Measurements from ENCODE around the gene SMCO2.
"Not testable (repeated sequence)": the region's sequence is repeated elsewhere in the genome, so short reads cannot be mapped to it uniquely, and the experiment has no call there.

The SMCO2 gene

DNA sequence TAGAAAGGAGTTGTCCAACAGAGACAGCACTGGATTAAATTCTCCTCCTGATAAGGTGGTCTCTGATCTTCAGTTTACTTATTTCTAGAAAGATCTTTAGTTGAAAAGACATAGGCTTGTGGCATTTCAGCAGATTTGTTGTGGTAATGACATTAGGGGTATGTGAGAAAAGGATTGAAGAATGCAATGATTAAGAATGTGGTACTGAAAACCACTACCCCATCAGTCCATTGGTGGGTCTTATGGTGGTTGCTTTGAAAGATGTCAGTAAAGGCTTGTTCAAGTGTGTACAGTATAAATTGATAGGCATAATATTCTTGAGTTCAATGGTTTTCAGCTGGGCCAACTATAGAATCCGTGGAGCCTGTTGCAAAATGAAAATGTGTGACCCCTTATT lies 88.2 kb downstream of the SMCO2 start:
- peaks cover 25% of the 10 kb centered on the region for H3K4me1 Mint-ChIP-seq
- no peak overlapping the region for H3K4me3 Mint-ChIP-seq
- H3K27ac Mint-ChIP-seq = no peak overlapping the region
- H3K36me3 Mint-ChIP-seq = no peaks in the 10 kb centered on the region
- DNase-seq (ENCODE audit: low spot score in 2 of 2) = no peak
- peaks cover 3% of the 10 kb centered on the region for H3K27me3 Mint-ChIP-seq
- no peaks in the 10 kb centered on the region for H3K9me3 Mint-ChIP-seq
- no peak for ATAC-seq (ENCODE audit: low read depth)

DNA sequence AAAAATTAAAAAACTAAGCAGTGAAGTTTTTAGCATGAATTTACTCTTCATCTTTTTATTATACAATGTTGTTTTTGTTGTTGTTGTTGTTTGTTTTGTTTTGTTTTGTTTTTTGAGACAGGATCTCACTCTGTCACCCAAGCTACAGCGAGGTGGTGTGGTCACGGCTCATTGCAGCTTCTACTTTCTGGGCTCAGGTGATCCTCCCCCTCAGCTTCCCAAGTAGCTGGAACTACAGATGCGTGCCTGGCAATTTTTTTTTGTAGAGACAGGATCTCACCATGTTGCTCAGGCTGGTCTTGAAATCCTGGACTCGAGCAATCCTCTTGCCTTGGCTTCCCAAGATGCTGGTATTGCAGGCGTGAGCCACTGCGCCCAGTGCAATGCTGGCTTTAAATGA lies 88.8 kb downstream of the SMCO2 start:
- H3K27ac Mint-ChIP-seq = no peak overlapping the region
- peaks cover 25% of the 10 kb centered on the region for H3K4me1 Mint-ChIP-seq
- H3K27me3 Mint-ChIP-seq = peaks cover 3% of the 10 kb centered on the region
- H3K9me3 Mint-ChIP-seq = no peaks in the 10 kb centered on the region
- ATAC-seq (ENCODE audit: low read depth) = no peak
- DNase-seq (ENCODE audit: low spot score in 2 of 2) = no peak
- no peaks in the 10 kb centered on the region for H3K36me3 Mint-ChIP-seq
- H3K4me3 Mint-ChIP-seq = no peak overlapping the region

DNA sequence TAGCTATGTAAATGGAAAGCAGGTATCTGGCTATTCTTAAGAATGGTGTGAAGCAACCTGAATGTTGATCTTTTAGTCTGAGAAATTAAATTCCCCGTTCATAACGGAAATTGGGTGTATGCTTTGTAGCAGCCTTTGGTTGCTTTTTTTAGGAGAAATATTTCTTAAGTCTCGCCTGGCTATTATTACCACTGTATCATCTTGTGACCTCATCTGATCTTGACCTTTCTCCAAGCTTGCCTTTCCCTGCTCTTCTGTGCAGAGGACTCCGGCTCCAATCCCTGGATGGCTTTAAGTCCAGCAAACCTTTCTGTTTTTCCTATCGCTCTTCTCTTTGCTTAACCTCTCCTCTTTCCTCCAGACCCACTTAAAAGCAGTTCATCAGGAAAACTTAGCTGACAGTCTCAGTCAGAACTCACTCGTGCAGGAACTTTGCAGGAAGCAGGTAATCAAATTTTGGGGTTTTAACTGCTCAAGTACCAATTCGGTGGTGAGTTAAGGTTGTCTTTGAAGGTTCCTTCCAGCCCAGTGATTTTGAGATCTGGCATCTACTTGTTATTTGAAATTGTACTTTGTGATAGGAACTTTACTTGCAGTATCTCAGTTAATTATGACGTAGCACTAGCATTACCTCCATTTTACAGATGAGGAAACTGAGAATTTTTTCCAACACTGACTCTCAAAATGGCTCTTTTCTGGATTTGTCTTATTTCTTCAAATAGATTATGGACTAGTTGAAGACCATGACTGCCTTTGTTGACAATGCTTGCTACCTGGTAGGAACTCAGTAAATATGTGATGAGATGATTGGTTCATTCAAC lies 91.5 kb downstream of the SMCO2 start:
- Mint-ChIP-seq H3K27me3 (peaks cover 4% of the 10 kb centered on the region), H3K36me3 (no peaks in the 10 kb centered on the region), H3K4me1 (peaks cover 25% of the 10 kb centered on the region), H3K9me3 (no peaks in the 10 kb centered on the region), H3K4me3 (no peak overlapping the region), H3K27ac (peak overlapping the region; percentile 4)
- DNase-seq (ENCODE audit: low spot score in 2 of 2) (no peak), ATAC-seq (ENCODE audit: low read depth) (no peak)

DNA sequence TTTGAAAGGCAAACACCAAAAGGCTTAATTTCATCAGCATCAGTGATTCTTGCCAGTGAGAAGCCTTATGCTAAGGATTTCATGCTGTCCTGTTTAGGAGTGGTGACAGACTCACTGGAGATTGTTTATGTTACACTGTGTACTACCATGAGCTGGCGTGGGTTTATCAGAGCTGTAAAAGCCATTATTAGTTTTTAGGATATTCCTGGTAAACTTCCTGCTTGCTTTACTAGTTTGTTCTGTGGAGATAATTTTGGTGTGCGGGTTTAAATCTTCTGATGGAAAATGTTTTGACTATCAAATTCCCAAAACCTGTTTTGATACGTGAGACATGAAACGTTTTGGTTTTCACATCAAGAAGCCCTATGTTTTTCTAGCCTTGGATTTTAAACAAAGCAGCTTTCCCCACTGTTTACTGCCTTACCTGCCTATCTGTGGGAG lies 92.7 kb downstream of the SMCO2 start:
- Mint-ChIP-seq H3K9me3 (no peaks in the 10 kb centered on the region), H3K27ac (no peak overlapping the region), H3K4me1 (peaks cover 17% of the 10 kb centered on the region), H3K36me3 (no peaks in the 10 kb centered on the region), H3K4me3 (no peak overlapping the region), H3K27me3 (peaks cover 5% of the 10 kb centered on the region)
- no peak for DNase-seq (ENCODE audit: low spot score in 2 of 2)
- no peak for ATAC-seq (ENCODE audit: low read depth)

DNA sequence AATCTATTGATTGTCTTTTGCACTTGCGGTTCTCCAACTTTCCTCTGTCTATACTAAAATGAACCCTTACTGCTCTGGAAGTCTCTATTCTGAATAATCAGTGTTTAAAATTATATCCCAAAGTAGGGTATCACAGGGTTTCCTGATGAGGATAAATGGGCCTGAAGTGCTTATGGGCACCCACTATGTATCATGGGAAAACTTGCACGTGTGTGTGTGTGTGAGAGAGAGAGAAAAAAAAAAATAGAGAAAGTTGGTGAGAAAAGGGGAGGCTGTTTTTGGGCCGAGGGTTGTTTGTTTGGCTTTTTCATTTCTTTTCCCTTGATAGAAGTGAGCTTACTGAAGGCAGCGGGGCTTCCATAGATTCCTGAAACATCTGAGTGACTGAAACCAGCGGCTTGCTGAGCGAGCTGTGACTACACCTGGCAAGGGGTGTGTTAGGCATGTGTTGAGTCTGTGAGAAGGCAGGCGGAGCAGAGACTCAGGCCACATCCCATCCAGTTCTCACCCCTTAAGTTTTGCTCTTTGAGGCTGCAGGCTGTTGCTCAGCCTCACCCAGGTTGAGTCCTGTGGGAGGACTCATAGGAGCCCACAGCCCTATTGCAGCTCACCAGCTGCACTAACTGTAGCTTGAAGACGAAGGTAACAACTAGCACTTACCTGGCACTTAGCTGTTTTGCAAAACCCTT lies 94.6 kb downstream of the SMCO2 start:
- Mint-ChIP-seq H3K36me3 (no peaks in the 10 kb centered on the region), H3K9me3 (no peaks in the 10 kb centered on the region), H3K4me1 (peaks cover 9% of the 10 kb centered on the region), H3K27ac (no peak overlapping the region), H3K27me3 (peaks cover 12% of the 10 kb centered on the region), H3K4me3 (no peak overlapping the region)
- ATAC-seq (ENCODE audit: low read depth) = no peak
- no peak for DNase-seq (ENCODE audit: low spot score in 2 of 2)

DNA sequence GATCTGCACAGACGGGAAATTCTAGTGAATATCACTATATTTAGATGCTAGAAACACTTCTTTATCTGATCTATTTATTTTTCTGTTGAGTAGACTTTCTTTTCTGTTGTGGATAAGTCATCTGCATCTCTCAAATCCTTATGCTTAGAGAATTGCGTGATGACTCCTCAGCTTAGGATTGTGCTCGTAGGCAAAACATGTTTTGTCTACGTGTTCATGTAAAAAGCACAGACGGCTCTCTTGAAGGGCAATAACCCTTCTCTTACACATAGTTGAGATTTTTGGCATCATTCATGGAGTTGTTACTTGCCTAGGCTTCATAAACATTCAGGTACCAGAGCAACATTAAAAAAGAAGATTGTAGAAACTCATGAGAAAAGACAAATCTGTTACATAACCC lies 96.1 kb downstream of the SMCO2 start:
- DNase-seq (ENCODE audit: low spot score in 2 of 2) (no peak), ATAC-seq (ENCODE audit: low read depth) (no peak)
- Mint-ChIP-seq H3K9me3 (no peaks in the 10 kb centered on the region), H3K27me3 (peaks cover 12% of the 10 kb centered on the region), H3K4me1 (peaks cover 9% of the 10 kb centered on the region), H3K36me3 (no peaks in the 10 kb centered on the region), H3K4me3 (no peak overlapping the region), H3K27ac (no peak overlapping the region)

DNA sequence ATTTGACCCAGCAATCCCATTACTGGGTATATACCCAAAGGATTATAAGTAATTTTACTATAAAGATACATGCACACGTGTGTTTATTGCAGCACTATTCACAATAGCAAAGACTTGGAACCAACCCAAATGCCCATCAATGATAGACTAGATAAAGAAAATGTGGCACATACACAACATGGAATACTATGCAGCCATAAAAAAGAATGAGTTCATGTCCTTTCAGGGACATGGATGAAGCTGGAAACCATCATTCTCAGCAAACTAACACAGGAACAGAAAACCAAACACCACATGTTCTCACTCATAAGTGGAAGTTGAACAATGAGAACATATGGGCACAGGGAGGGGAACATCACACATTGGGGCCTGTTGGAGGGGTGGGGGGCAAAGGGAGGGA lies 98.3 kb downstream of the SMCO2 start:
- not testable (repeated sequence) for H3K27ac Mint-ChIP-seq, H3K4me3 Mint-ChIP-seq, H3K9me3 Mint-ChIP-seq

DNA sequence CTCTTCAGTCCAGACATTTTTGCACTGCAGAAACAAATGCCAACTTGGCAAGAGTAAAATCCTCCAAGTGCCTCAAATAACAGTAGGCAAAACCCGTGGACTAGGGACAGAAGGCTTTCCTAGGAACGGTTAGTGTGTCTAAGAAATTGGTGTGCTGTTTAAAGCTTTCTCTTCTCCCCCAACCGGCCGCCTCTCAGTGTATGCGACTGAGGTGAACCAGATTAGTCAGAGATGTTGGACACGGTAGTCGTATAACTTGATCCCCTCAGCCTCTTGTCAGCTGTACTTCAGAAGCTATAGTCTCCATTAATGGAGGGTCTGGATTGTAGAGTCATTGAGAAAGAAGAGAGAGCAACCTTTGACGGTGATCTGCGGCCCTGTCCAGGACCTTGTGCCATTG lies 99.1 kb downstream of the SMCO2 start:
- Mint-ChIP-seq H3K4me3 (no peak overlapping the region), H3K4me1 (no peaks in the 10 kb centered on the region), H3K27me3 (peaks cover 18% of the 10 kb centered on the region), H3K9me3 (no peaks in the 10 kb centered on the region), H3K27ac (no peak overlapping the region), H3K36me3 (no peaks in the 10 kb centered on the region)
- no peak for DNase-seq (ENCODE audit: low spot score in 2 of 2)
- no peak for ATAC-seq (ENCODE audit: low read depth)

More for the DNA sequence above, 98.3 kb downstream of the SMCO2 start:
- ATAC-seq (ENCODE audit: low read depth); DNase-seq (ENCODE audit: low spot score in 2 of 2); H3K4me1 Mint-ChIP-seq; H3K36me3 Mint-ChIP-seq: not testable (repeated sequence)
- peaks cover 18% of the 10 kb centered on the region for H3K27me3 Mint-ChIP-seq

DNA sequence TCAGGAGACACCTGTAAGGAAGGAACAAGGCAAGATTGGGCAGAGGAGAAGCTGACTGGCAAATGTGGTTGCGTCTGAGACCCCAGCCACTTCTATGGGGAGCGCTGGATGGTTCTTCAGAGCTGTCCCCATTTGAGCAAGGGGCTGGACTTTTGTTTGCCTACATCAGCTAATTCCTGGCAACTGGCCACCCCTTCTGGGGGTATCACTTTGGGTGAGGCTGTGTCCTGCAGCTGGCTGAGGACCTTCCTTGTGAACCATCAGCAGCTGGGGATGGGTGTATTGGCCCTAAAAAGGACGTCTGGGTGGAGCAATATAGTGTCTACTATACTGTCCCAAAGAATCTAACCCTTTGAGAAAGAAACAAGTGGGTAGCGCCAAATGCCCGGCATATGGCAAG lies 101.1 kb downstream of the SMCO2 start:
- Mint-ChIP-seq H3K27ac (no peak overlapping the region), H3K4me3 (no peak overlapping the region)

DNA sequence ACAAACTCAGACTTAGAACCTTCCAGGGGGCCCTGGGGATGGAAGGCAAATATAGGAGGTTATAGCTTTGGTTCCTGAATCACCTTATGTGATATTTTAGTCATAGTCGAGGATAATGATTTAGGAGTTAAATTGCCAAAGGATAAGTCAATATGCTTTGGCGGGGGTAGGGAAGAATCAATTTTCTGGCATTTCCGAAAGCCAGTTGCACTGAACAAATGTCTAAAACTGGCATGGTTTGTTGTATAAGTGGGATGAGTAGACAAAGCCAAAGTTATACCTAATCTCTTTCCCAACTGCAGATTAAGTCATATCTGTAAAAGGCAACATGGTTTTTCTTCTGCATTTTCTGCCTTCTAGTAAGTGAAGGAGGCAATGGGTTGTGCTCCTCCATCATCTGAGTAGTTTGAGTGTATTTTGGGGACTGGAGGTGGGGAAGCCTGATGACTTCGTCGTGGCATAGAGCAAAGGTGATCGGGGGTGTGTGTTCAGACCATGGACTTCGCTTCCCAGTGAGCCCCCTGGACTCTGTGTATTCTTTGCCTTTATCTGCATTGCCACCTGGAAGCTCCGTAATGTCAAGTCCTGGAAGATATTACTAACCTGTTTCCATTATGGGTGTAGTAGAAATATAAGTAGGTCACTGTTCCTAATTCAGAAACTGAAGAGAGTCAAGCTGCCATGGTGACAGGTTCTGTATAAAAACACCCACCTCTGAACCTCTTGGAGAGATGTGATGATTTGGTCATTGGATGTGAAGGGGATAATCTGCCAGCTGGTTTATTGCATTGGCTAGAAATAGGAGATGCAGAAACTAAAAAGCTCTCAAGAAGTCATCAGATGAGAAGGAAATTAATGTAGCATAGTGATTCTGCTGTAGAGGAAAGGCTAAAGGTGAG lies 102.0 kb downstream of the SMCO2 start:
- Mint-ChIP-seq H3K36me3 (no peaks in the 10 kb centered on the region), H3K4me1 (no peaks in the 10 kb centered on the region), H3K27me3 (peaks cover 14% of the 10 kb centered on the region), H3K27ac (no peak overlapping the region), H3K9me3 (no peaks in the 10 kb centered on the region), H3K4me3 (no peak overlapping the region)
- no peak for ATAC-seq (ENCODE audit: low read depth)
- DNase-seq (ENCODE audit: low spot score in 2 of 2) = no peak

More for the DNA sequence above, 101.1 kb downstream of the SMCO2 start:
- no peak for DNase-seq (ENCODE audit: low spot score in 2 of 2)
- no peak for ATAC-seq (ENCODE audit: low read depth)
- Mint-ChIP-seq H3K4me1 (no peaks in the 10 kb centered on the region), H3K9me3 (no peaks in the 10 kb centered on the region), H3K27me3 (peaks cover 14% of the 10 kb centered on the region), H3K36me3 (no peaks in the 10 kb centered on the region)

DNA sequence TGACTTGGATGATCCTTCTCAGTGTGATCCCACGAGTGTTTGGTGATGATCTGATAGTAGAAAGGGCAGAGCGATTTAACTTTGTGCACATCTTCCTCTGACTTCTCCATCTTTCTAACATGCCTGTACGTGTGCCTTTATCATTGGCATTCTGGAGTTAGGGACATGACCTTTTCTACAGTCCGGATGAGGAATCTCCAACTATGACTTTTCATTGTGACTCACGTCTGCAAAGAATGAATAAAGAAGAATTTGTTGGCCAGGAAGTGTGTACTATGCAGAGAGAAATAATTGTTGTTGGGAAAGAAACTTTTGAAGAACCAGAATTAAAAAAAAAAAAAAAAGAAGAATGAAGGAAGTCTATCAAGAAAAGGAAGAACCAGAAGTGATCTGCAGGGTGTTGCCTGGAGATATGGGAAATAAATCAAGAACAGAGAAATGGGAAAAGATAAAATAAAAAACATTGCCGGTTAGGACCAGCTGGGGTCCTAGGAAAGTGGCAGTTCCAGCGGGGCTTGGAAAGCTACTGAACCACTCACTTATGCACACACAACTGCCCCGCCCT lies 102.8 kb downstream of the SMCO2 start:
- Mint-ChIP-seq H3K4me3 (no peak overlapping the region), H3K4me1 (no peaks in the 10 kb centered on the region), H3K27me3 (peaks cover 13% of the 10 kb centered on the region), H3K36me3 (no peaks in the 10 kb centered on the region), H3K9me3 (no peaks in the 10 kb centered on the region), H3K27ac (no peak overlapping the region)
- DNase-seq (ENCODE audit: low spot score in 2 of 2) = no peak
- no peak for ATAC-seq (ENCODE audit: low read depth)

DNA sequence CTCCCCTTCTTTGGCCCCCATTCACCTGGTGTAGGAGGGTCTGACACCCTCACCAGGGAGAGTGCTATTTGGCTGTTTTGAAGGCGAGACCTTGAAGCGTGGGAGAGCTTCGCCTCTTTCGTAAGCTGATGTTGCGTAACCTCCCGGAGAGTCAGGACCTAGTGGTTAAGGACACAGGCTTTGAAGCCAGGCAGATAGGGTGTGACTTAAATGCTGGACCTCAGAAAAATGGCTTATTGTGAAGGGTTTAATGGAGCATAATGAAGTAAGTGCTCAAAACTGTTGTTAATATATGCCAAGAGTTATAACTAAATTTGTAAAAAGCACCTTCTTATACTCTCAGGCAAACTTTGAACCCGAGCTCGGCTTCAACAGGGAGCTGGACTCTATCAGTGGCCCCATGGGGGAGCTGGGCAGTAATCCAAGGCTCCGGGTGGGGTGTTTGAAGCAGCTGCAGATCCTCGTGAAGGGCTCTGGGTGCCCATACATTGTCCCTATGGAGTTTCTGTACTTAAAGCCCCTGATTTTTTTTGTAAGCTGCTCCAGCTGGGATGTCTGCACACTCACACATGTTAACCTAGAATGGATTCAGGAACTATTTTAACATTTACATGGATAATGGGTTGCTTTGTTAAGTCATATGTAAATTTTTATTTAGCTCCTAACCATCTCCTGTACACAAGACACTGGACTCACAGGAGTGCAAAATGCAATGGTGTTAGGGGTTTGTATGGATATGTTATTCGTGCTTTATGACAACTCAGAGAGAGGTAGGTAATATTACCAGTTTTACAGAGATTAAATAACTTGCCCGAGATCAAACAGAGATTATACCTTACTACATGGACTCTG lies 103.5 kb downstream of the SMCO2 start:
- H3K9me3 Mint-ChIP-seq = no peaks in the 10 kb centered on the region
- no peak overlapping the region for H3K4me3 Mint-ChIP-seq
- H3K27ac Mint-ChIP-seq = no peak overlapping the region
- peaks cover 12% of the 10 kb centered on the region for H3K27me3 Mint-ChIP-seq
- no peak for ATAC-seq (ENCODE audit: low read depth)
- no peaks in the 10 kb centered on the region for H3K4me1 Mint-ChIP-seq
- no peak for DNase-seq (ENCODE audit: low spot score in 2 of 2)
- H3K36me3 Mint-ChIP-seq = no peaks in the 10 kb centered on the region

DNA sequence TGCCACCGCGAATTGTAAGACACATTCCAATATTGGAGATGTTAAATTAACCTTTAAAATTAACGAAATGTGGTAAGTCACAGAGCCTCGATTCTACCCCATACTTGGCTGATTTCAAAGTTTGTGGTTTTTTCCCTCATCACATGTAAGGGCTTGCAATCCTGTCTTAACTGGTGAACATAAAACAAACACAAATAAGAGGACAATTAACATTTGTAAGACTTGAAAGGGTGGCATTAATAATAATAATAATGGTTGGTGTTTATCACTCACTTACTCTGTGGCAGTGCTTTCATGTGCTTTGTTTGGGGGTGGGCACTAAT lies 104.1 kb downstream of the SMCO2 start:
- H3K27me3 Mint-ChIP-seq = peaks cover 12% of the 10 kb centered on the region
- H3K4me3 Mint-ChIP-seq = no peak overlapping the region
- no peaks in the 10 kb centered on the region for H3K36me3 Mint-ChIP-seq
- no peak overlapping the region for H3K27ac Mint-ChIP-seq
- H3K4me1 Mint-ChIP-seq = no peaks in the 10 kb centered on the region
- no peak for DNase-seq (ENCODE audit: low spot score in 2 of 2)
- no peaks in the 10 kb centered on the region for H3K9me3 Mint-ChIP-seq
- ATAC-seq (ENCODE audit: low read depth) = no peak
